GM12878 (cell line): ENCODE results near the gene TBCD.

Experiments
- CEBPB ChIP-seq, 2 experiments: fragments of 150-350 bp in 1 of 2; IDR thresholded peaks; 2 replicates each; pipeline ENCODE4 v1.6.1; 2012 to 2014; ENCODE audit warnings: low read depth in 2 of 2, low read length in 2 of 2, borderline replicate concordance in 1 of 2, inconsistent platforms in 1 of 2
- GABPA ChIP-seq: IDR thresholded peaks from 2 replicates; pipeline ENCODE4 v1.6.1; 2014; ENCODE audit warnings: antibody characterized with exemption, low read depth, mild to moderate bottlenecking, inconsistent platforms
- POLR2A ChIP-seq: IDR thresholded peaks from 2 replicates; pipeline ENCODE4 v1.6.1; 2011; ENCODE audit warnings: low read depth, mild to moderate bottlenecking, low read length
- SMC3 ChIP-seq: IDR thresholded peaks from 2 replicates; pipeline ENCODE4 v1.6.1; 2011; ENCODE audit warnings: low read length, improper control_type of control experiment, borderline replicate concordance
- TF ChIP-seq, protein P1 (sequence below): IDR thresholded peaks from 2 replicates; pipeline ENCODE4 v1.6.1; 2011; ENCODE audit warnings: low read depth, low read length, improper control_type of control experiment, borderline replicate concordance
- TF ChIP-seq, protein P2 (sequence below), 3 experiments: IDR thresholded peaks in 2 of 3; conservative IDR thresholded peaks in 1 of 3; 2 replicates each; pipeline ENCODE4 v1.5.1; 2011; ENCODE audit warnings: low read depth in 3 of 3, low read length in 3 of 3, mild to moderate bottlenecking in 3 of 3, control low read depth in 2 of 3, moderate library complexity in 2 of 3, inconsistent platforms in 1 of 3, mixed read lengths in 1 of 3; ENCODE audit not compliant: control insufficient read depth in 2 of 3, insufficient read depth in 1 of 3; ENCODE audit errors: extremely low read depth in 1 of 3

DNA sequence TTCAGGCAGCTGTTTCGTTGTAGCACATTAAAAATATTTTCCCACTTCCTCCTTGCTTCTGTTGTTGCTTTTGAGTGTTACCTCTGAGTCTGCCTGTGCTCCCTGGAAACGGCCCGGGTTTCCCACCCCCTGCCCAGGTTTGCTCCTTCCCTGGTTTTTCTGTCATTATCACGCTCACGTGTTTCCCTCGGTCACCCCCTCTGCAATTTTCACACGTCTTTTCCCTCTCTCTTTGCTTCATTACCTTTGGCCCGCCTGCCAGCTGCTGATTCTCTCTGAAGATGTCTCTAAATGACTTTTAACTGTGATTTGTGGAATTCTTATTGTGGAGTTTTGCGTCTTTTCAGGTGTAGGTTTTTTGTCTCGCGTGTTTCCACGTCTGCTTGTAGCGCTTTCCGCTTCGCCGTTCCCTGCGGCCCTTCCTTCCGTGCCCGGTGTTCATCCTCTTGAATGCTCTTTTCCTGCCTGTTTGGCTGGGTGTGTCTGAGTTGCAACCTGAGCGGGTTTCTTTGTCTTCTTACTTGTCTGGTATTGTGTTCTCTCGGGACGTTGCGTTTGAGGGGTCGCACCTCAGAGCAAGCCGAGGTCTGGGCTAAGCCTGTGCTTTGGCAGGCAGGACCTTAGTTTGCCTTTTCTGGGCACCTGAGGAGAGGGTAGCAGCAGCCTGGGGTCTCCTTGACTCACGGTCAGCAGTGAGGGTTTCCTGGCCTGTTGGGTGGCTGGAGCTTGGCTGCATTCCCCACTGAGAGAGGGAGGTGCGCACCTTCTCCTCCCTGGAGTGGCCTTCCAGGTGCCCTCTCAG is 184.3 kb downstream of the TBCD start:
- no peak for TF ChIP-seq SMC3
- TF ChIP-seq, protein P1, sequence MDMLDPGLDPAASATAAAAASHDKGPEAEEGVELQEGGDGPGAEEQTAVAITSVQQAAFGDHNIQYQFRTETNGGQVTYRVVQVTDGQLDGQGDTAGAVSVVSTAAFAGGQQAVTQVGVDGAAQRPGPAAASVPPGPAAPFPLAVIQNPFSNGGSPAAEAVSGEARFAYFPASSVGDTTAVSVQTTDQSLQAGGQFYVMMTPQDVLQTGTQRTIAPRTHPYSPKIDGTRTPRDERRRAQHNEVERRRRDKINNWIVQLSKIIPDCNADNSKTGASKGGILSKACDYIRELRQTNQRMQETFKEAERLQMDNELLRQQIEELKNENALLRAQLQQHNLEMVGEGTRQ, result no peak
- TF ChIP-seq, protein P2, sequence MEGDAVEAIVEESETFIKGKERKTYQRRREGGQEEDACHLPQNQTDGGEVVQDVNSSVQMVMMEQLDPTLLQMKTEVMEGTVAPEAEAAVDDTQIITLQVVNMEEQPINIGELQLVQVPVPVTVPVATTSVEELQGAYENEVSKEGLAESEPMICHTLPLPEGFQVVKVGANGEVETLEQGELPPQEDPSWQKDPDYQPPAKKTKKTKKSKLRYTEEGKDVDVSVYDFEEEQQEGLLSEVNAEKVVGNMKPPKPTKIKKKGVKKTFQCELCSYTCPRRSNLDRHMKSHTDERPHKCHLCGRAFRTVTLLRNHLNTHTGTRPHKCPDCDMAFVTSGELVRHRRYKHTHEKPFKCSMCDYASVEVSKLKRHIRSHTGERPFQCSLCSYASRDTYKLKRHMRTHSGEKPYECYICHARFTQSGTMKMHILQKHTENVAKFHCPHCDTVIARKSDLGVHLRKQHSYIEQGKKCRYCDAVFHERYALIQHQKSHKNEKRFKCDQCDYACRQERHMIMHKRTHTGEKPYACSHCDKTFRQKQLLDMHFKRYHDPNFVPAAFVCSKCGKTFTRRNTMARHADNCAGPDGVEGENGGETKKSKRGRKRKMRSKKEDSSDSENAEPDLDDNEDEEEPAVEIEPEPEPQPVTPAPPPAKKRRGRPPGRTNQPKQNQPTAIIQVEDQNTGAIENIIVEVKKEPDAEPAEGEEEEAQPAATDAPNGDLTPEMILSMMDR (IDR thresholded peaks at IDR 0.05 in 2 of 3, conservative IDR thresholded peaks at IDR 0.05 in 1 of 3; ENCODE audit: control insufficient read depth in 2 of 3, extremely low read depth in 1 of 3, insufficient read depth in 1 of 3, low read depth in 3 of 3, low read length in 3 of 3), result no peak
- TF ChIP-seq POLR2A, result no peak
- TF ChIP-seq CEBPB (IDR thresholded peaks at IDR 0.05; ENCODE audit: borderline replicate concordance in 1 of 2, low read depth in 2 of 2, low read length in 2 of 2), result no peak
- TF ChIP-seq GABPA, result no peak
